Measurements from ENCODE around the gene PDAP1. TPM values are rescaled to one million over a fixed set of nuclear protein-coding genes. Genes with fewer than 3 reads are reported as not detected.

Gene PDAP1
- 91.2 to 101 TPM (median 92.2 TPM) in 3 replicates for total RNA-seq
- long read RNA-seq, transcript PDAP1-201 (6 exons, 2,546 nt): major isoform, 6 of 14 reads
- long read RNA-seq, partial matches to known transcripts: 1 of 14 reads
- long read RNA-seq, other reads (novel, unspliced or antisense): 7 of 14 reads

GRCh38 chr7:99408379-99409191 is at the start of gene PDAP1, which contains the start of gene BUD31:
Gene PDAP1 (minus strand): TSS chr7:99408597. CDS start chr7:99408548, 49 bp downstream.
Gene BUD31 (plus strand): TSS chr7:99408969. CDS start chr7:99411093, 2,124 bp downstream.
- TF ChIP-seq CTCF (IDR thresholded peaks at IDR 0.05): no peak
- DNase-seq (ENCODE audit: low spot score): peak; percentile 97
- peaks cover 19% of the 10 kb centered on the region for H3K36me3 Mint-ChIP-seq (ENCODE audit: low read depth)
- H3K27ac Mint-ChIP-seq (ENCODE audit: unreplicated experiment): peak within 1 kb of the TSS; percentile 99
- peaks cover 41% of the 10 kb centered on the region for H3K4me1 Mint-ChIP-seq (ENCODE audit: low read depth)
- no peaks in the 10 kb centered on the region for H3K27me3 Mint-ChIP-seq (ENCODE audit: low read depth)
- H3K9me3 Mint-ChIP-seq (ENCODE audit: low read depth): no peaks in the 10 kb centered on the region
- H3K4me3 Mint-ChIP-seq (ENCODE audit: unreplicated experiment): peak within 1 kb of the TSS; percentile 99

GRCh38 chr7:99457650-99458493 is 49.5 kb upstream of the PDAP1 start:
- Mint-ChIP-seq H3K4me1 (ENCODE audit: low read depth) (peaks cover 8% of the 10 kb centered on the region), H3K27ac (ENCODE audit: unreplicated experiment) (peak overlapping the region; percentile 27), H3K27me3 (ENCODE audit: low read depth) (no peaks in the 10 kb centered on the region), H3K4me3 (ENCODE audit: unreplicated experiment) (no peak overlapping the region), H3K9me3 (ENCODE audit: low read depth) (no peaks in the 10 kb centered on the region), H3K36me3 (ENCODE audit: low read depth) (peaks cover 14% of the 10 kb centered on the region)
- DNase-seq (ENCODE audit: low spot score): no peak
- TF ChIP-seq CTCF (IDR thresholded peaks at IDR 0.05): no peak

- peaks cover 12% of the 10 kb centered on the region for H3K36me3 Mint-ChIP-seq (ENCODE audit: low read depth)
- no peak for DNase-seq (ENCODE audit: low spot score)
- H3K27ac Mint-ChIP-seq (ENCODE audit: unreplicated experiment): no peak overlapping the region
- no peak overlapping the region for H3K4me3 Mint-ChIP-seq (ENCODE audit: unreplicated experiment)
- peaks cover 6% of the 10 kb centered on the region for H3K4me1 Mint-ChIP-seq (ENCODE audit: low read depth)
- H3K9me3 Mint-ChIP-seq (ENCODE audit: low read depth): no peaks in the 10 kb centered on the region
- H3K27me3 Mint-ChIP-seq (ENCODE audit: low read depth): no peaks in the 10 kb centered on the region
- TF ChIP-seq CTCF (IDR thresholded peaks at IDR 0.05): no peak
Measured at GRCh38 chr7:99457050-99457649, 48.8 kb upstream of the PDAP1 start.

GRCh38 chr7:99456288-99456687 is 47.9 kb upstream of the PDAP1 start:
- Mint-ChIP-seq H3K4me1 (ENCODE audit: low read depth) (peaks cover 6% of the 10 kb centered on the region), H3K4me3 (ENCODE audit: unreplicated experiment) (no peak overlapping the region), H3K27me3 (ENCODE audit: low read depth) (no peaks in the 10 kb centered on the region), H3K27ac (ENCODE audit: unreplicated experiment) (no peak overlapping the region), H3K36me3 (ENCODE audit: low read depth) (peaks cover 12% of the 10 kb centered on the region), H3K9me3 (ENCODE audit: low read depth) (no peaks in the 10 kb centered on the region)
- no peak for TF ChIP-seq CTCF (IDR thresholded peaks at IDR 0.05)
- no peak for DNase-seq (ENCODE audit: low spot score)

- TF ChIP-seq CTCF (IDR thresholded peaks at IDR 0.05): no peak
- Mint-ChIP-seq H3K36me3 (ENCODE audit: low read depth) (peaks cover 12% of the 10 kb centered on the region), H3K9me3 (ENCODE audit: low read depth) (no peaks in the 10 kb centered on the region), H3K4me3 (ENCODE audit: unreplicated experiment) (no peak overlapping the region), H3K4me1 (ENCODE audit: low read depth) (peaks cover 5% of the 10 kb centered on the region), H3K27ac (ENCODE audit: unreplicated experiment) (no peak overlapping the region), H3K27me3 (ENCODE audit: low read depth) (no peaks in the 10 kb centered on the region)
- DNase-seq (ENCODE audit: low spot score): no peak
Measured at GRCh38 chr7:99455874-99456273, 47.5 kb upstream of the PDAP1 start.
